ENCODE results near the gene NUMB.

- TF ChIP-seq, protein P1, sequence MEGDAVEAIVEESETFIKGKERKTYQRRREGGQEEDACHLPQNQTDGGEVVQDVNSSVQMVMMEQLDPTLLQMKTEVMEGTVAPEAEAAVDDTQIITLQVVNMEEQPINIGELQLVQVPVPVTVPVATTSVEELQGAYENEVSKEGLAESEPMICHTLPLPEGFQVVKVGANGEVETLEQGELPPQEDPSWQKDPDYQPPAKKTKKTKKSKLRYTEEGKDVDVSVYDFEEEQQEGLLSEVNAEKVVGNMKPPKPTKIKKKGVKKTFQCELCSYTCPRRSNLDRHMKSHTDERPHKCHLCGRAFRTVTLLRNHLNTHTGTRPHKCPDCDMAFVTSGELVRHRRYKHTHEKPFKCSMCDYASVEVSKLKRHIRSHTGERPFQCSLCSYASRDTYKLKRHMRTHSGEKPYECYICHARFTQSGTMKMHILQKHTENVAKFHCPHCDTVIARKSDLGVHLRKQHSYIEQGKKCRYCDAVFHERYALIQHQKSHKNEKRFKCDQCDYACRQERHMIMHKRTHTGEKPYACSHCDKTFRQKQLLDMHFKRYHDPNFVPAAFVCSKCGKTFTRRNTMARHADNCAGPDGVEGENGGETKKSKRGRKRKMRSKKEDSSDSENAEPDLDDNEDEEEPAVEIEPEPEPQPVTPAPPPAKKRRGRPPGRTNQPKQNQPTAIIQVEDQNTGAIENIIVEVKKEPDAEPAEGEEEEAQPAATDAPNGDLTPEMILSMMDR (conservative IDR thresholded peaks at IDR 0.05 in 1 of 2, IDR thresholded peaks at IDR 0.05 in 1 of 2; ENCODE audit: low read depth in 1 of 2, low read length in 2 of 2): no peak
- TF ChIP-seq EZH2 (IDR thresholded peaks at IDR 0.05; ENCODE audit: low read length, missing control alignments): no peak
Observed at GRCh38 chr14:73467800-73468199, 9.5 kb upstream of the NUMB start.
